Stimulated activated CD8-positive, alpha-beta memory T cell treated with anti-CD3 and anti-CD28 coated beads, Interleukin-15, amount 100 ng/mL, for 4 hours (primary cell): ENCODE measurements around the gene ZNF22.

ENCODE experiments used
- DNase-seq, 2 donors: peaks; one replicate each; pipeline ENCODE4 v3.0.0-alpha.2; 2020; ENCODE audit warnings: low read depth in 2 of 2

ZNF22 gene

GRCh38 chr10:45000752-45001380, at the start of gene ZNF22:
Gene ZNF22 (plus strand): TSS chr10:45000923. CDS start chr10:45003369, 2,446 bp downstream.
- peak; percentile 51 to 68 for DNase-seq

- DNase-seq: no peak
These were observed 49.0 kb upstream of the ZNF22 start for GRCh38 chr10:44951576-44952226.

DNA sequence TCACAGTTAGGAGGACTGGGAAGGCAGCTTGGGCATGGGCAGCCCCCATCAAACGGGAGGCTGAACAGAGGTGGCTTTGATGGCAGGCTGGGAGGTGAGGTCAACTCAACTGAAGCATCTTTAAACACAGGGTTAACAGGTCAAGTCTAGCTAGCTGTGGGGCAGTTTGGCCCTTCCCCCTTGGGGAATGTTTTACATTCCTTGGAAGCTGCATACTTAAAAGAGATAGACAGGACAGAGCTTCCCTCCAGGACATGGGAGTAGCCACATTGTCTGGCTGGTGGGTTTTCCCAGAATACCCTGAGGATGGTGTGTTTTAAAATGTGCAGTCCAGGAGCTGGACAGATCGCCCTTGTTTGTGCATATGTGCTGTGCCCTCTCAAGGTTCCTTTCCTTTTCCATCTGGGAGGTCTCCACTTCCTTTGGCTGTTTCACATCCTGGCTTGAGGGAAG, 47.9 kb upstream of the ZNF22 start:
- no peak for DNase-seq

DNA sequence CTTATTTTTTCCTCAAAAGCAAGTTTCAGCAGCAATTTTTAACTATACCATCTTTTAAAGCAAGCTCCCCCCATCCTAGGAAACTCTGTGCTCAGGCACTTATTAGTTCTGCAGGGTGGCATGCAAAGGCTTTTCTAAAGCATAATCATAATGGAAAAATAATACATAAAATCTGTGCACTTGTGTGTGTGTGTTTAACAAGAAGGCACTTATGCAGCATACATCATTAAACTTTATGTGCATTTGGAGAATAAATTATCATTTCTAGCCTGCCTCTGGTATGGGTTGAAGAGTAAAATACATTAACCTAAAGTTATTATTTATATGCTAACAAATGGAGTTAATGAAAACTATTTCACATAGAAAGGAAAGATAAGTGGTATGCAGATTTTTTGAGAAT, 46.7 kb upstream of the ZNF22 start:
- DNase-seq: no peak

DNA sequence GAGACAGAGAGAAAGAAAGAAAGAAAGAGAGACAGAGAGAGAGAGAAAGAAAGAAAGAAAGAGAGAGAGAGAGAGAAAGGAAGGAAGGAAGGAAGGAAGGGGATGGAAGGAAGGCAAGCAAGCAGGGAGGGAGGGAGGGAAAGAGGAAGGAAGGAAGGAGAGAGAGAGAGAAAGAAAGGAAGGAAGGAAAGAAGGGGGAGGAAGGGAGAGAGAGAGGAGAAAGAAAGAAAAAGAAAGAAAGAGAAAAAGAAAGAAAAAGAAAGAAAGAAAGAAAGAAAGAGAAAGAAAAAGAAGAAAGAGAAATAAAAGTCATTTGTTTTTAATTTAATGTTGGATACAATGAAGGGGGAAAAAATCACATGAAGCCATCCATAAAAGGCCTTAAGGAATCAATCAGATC, 45.8 kb upstream of the ZNF22 start:
- DNase-seq: no peak

GRCh38 chr10:44955413-44956070, 45.2 kb upstream of the ZNF22 start:
- DNase-seq: no peak

DNA sequence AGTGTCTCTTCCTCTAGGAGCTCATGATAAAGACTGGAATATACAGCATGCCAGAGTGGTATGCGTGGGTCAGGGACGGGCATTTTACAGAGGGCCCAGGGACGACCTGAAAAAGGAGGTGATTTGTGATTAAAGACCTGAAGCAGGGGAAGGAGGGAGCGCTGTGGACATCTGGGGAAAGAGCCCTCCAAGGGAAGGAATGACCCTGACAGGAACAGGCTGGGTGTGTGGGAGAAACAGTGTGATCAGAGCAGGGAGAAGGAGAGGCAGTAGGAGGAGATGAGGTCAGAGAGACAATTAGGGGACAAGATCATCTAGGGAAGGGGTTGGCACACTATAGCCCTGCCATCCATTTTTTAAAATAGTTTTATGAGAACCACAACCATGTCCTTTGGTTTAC, 44.5 kb upstream of the ZNF22 start:
- no peak for DNase-seq

GRCh38 chr10:44956717-44957706, 43.7 kb upstream of the ZNF22 start:
- DNase-seq: no peak

GRCh38 chr10:44958196-44958897, 42.4 kb upstream of the ZNF22 start:
- no peak for DNase-seq

- DNase-seq: no peak
These were observed 41.9 kb upstream of the ZNF22 start for GRCh38 chr10:44958898-44959246.

- peak; percentile 77 to 78 for DNase-seq
These were observed 41.3 kb upstream of the ZNF22 start, which contains the start of gene RASSF4 for GRCh38 chr10:44959247-44960087. Gene RASSF4 (plus strand): TSS chr10:44959802. CDS start chr10:44970203, 10,401 bp downstream.

GRCh38 chr10:44960088-44960460, 40.6 kb upstream of the ZNF22 start:
- DNase-seq: no peak

GRCh38 chr10:44960482-44961229, 40.1 kb upstream of the ZNF22 start:
- DNase-seq: no peak

DNA sequence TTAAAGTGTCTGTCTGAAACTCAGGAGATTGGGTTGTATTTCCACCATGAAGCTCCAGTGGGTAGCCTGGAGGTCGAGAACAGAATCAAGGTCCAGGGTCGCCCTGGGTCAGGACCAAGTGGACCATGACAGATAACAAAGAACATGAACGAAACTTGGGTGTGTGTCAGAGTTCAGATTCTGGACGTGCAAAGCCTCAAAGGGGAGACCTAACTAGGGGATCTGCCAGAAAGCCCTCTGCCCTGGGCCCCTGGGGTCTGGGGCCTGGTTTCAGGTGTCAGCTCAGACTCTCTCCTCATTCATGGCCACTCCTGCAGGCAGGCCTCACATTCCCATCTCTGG, 39.5 kb upstream of the ZNF22 start:
- no peak for DNase-seq

DNA sequence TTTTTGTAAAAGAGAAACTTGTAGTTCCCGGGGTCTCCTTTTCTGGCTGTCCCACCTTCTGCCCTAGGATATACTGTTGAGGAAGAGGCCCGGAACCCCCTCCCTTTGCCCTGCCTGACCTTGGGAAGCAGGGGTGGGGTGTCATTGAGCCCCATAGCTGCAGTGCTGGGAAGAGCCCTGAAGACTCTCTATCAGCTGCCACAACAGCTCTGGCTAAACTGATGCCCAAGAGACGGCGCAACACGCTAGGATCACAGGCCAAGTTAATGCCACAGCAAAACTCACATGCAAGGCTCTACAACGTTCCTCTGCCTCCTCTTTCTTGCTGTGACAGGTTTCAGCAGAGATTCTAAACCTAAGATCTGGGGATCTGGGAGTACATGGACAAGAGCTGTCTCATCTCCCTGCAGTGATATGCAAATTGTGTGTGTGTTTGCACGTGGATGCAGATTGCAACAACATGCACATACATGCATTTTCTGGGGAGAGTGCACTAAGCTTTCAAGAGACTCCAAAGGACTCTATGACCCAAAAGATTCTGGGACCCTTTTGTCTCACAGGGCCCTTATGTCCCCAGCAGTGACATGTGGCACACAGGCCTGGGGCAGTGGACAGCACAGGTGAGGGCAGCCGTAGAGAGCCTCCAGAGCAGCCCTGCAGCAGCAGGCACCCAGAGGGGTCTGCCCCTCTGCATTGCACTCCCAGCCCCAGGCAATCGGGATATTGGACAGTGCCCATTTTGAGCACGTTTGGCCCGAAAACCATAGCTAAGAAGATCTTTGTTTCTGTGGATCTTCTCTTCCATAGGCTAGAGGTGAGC, 38.6 kb upstream of the ZNF22 start:
- DNase-seq: no peak

DNA sequence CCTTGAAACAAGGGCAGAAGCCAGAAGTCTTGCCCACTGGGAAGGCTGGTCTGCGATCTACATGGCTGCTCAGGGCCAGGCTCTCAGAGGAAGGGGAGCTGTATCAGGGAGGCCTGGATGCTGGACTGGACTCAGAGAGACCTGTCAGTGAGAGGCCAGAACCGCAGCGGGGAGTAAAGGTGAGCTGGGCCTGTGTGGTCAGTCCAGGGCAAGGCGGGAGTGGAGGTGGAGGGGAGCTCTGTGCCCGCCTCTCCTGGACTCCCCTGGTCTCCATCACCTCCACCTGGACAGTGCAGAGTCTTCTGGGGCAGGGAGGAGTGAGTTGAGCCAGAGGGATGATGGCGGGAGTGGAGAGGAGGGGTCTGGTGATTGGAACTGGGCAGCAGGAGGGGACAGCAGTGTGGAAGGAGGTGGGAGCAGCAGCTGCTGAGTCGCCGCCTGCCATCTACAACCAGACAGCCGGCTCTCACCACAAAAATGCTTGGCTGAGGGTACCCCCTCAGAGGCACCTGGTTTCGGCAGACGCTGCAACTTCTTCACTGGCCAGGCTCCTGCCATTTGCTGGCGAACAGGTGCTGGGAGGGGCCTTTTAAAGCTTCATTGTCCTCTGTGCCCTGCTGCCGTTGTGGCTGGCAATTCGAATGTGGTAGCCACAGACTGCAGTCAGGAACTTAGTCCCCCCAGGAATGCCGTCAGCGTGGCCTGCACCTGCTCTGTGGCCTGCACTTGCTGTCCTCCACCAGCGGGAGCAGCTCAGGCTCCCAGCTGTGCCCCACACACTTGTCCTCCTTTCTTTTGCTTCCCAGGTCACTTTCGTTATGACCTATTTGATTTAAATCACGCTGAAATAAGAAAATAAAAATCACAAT, 37.6 kb upstream of the ZNF22 start:
- DNase-seq: no peak

DNA sequence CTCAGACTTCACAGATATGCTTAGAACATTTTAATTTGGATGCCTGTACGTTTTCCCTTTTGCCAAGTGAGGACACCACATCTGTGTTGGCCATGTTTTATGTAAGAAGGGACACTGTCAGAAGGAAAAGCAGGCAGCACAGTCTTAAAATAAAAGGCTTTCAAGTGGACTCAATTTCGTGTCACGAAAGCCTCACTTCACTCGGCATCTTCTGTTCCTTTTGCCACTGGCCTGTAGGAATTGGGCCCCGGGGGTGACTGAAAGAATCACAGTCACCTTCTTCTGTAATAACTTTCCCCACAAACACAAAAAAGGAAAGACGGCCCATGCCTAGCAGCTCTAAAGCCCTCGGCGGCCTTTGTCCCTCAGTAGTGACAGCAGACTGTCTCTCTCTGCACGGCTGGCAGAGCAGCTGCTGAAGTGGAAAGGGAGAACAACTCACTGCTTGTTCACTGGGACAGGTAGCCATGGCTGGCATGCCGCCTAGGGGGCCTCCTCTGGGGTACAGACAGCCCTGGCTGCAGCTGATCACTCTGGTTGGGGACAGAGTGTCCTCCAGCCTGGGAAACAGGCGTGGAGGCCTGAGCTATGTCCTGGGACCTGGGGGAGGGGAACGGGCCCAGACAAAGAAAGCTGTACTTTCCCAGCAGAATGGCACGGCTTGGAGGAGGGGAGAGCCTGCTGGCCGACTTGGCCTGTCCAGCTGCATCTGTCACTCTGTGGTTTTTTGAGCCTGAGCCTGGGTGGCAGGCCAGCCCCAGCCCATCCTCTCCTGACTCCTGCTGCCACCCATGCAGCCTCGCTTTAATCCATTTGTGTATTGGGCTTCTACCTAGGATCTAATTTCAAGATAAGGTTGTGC, 36.7 kb upstream of the ZNF22 start:
- DNase-seq: no peak
